Measurements from ENCODE around the gene RPL22. TPM values are rescaled to one million over a fixed set of nuclear protein-coding genes. Genes with fewer than 3 reads are reported as not detected.

The RPL22 gene
- total RNA-seq, 1 experiment from 2014 or later, result 309 TPM

GRCh38 chr1:6144175-6144574, 55.2 kb downstream of the RPL22 start:
- intact Hi-C loops (cut with micrococcal nuclease; ENCODE audit: unreplicated experiment), result no loop called here
- Histone ChIP-seq H3K4me1 (ENCODE audit: control insufficient read depth, insufficient read depth, low read length) (no peaks in the 10 kb centered on the region), H3K27ac (ENCODE audit: low read length) (no peak overlapping the region), H3K4me3 (ENCODE audit: low read depth in 2 of 2, low read length in 2 of 2) (no peak overlapping the region), H3K36me3 (ENCODE audit: control insufficient read depth, insufficient read depth, low read length) (peaks cover 4% of the 10 kb centered on the region; the same call in 1 of the 2 replicates), H3K9me3 (ENCODE audit: control insufficient read depth, insufficient read depth, low read depth, low read length) (no peaks in the 10 kb centered on the region), H3K27me3 (ENCODE audit: control insufficient read depth, insufficient read depth, low read length) (no peaks in the 10 kb centered on the region)
- no peak for TF ChIP-seq SIN3A (IDR thresholded peaks at IDR 0.05; ENCODE audit: borderline replicate concordance, insufficient read depth, low read depth, low read length)
- no peak for TF ChIP-seq CTCF (IDR thresholded peaks at IDR 0.05)
- no peak for TF ChIP-seq POLR2AphosphoS5 (IDR thresholded peaks at IDR 0.05; ENCODE audit: low read depth, low read length)
- TF ChIP-seq TCF7L2 (IDR thresholded peaks at IDR 0.05; ENCODE audit: low read depth, low read length), result no peak
- TF ChIP-seq, protein P1, sequence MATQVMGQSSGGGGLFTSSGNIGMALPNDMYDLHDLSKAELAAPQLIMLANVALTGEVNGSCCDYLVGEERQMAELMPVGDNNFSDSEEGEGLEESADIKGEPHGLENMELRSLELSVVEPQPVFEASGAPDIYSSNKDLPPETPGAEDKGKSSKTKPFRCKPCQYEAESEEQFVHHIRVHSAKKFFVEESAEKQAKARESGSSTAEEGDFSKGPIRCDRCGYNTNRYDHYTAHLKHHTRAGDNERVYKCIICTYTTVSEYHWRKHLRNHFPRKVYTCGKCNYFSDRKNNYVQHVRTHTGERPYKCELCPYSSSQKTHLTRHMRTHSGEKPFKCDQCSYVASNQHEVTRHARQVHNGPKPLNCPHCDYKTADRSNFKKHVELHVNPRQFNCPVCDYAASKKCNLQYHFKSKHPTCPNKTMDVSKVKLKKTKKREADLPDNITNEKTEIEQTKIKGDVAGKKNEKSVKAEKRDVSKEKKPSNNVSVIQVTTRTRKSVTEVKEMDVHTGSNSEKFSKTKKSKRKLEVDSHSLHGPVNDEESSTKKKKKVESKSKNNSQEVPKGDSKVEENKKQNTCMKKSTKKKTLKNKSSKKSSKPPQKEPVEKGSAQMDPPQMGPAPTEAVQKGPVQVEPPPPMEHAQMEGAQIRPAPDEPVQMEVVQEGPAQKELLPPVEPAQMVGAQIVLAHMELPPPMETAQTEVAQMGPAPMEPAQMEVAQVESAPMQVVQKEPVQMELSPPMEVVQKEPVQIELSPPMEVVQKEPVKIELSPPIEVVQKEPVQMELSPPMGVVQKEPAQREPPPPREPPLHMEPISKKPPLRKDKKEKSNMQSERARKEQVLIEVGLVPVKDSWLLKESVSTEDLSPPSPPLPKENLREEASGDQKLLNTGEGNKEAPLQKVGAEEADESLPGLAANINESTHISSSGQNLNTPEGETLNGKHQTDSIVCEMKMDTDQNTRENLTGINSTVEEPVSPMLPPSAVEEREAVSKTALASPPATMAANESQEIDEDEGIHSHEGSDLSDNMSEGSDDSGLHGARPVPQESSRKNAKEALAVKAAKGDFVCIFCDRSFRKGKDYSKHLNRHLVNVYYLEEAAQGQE (IDR thresholded peaks at IDR 0.05; ENCODE audit: insufficient read depth in 1 of 2, low read depth in 2 of 2, low read length in 1 of 2), result no peak
- in situ Hi-C loops (cut with HindIII; ENCODE audit: low pct_unique_long_range_greater_than_20kb, low sequenced_read_pairs), result no loop called here
- ChIA-PET CTCF (no interaction called here), POLR2A (interaction anchor here (0.6 kb wide), 1 partner anchor 31 kb away, joined by 4 read pairs; no protein-coding TSS in a partner anchor)
- DNase-seq (ENCODE audit: low read depth, low spot score) (no peak), ATAC-seq (no peak)
- BruUV-seq (replicated peaks), result no TSS peak

- Histone ChIP-seq H3K4me1 (ENCODE audit: control insufficient read depth, insufficient read depth, low read length) (no peaks in the 10 kb centered on the region), H3K27ac (ENCODE audit: low read length) (no peak overlapping the region), H3K36me3 (ENCODE audit: control insufficient read depth, insufficient read depth, low read length) (peaks cover 4% of the 10 kb centered on the region; the same call in 1 of the 2 replicates), H3K4me3 (ENCODE audit: low read depth in 2 of 2, low read length in 2 of 2) (no peak overlapping the region), H3K27me3 (ENCODE audit: control insufficient read depth, insufficient read depth, low read length) (no peaks in the 10 kb centered on the region), H3K9me3 (ENCODE audit: control insufficient read depth, insufficient read depth, low read depth, low read length) (no peaks in the 10 kb centered on the region)
- ChIA-PET CTCF (no interaction called here), POLR2A (no interaction called here)
- no peak for DNase-seq (ENCODE audit: low read depth, low spot score)
- no peak for TF ChIP-seq SIN3A (IDR thresholded peaks at IDR 0.05; ENCODE audit: borderline replicate concordance, insufficient read depth, low read depth, low read length)
- TF ChIP-seq, protein P1 (IDR thresholded peaks at IDR 0.05; ENCODE audit: insufficient read depth in 1 of 2, low read depth in 2 of 2, low read length in 1 of 2), result no peak
- TF ChIP-seq TCF7L2 (IDR thresholded peaks at IDR 0.05; ENCODE audit: low read depth, low read length), result no peak
- TF ChIP-seq POLR2AphosphoS5 (IDR thresholded peaks at IDR 0.05; ENCODE audit: low read depth, low read length), result no peak
- TF ChIP-seq CTCF (IDR thresholded peaks at IDR 0.05), result no peak
- ATAC-seq, result peak; percentile 14; the same call in 1 of the 2 replicates
- BruUV-seq (replicated peaks), result no TSS peak
- in situ Hi-C loops (cut with HindIII; ENCODE audit: low pct_unique_long_range_greater_than_20kb, low sequenced_read_pairs) (no loop called here), intact Hi-C loops (cut with micrococcal nuclease; ENCODE audit: unreplicated experiment) (no loop called here)
Measured at GRCh38 chr1:6143395-6143794, 56.0 kb downstream of the RPL22 start.

Data from Panc1 (cell line).